ENCODE data around the gene POLR3H.

Gene POLR3H

GRCh38 chr22:41532908-41533825 is 11.1 kb downstream of the POLR3H start:
- peak; percentile 17 for DNase-seq

GRCh38 chr22:41531715-41532477 is 12.4 kb downstream of the POLR3H start:
- no peak for DNase-seq

GRCh38 chr22:41530890-41531714 is 13.2 kb downstream of the POLR3H start:
- DNase-seq: no peak

- DNase-seq: no peak
Observed at GRCh38 chr22:41528938-41529561, 15.2 kb downstream of the POLR3H start.

GRCh38 chr22:41528132-41528766 is 16.0 kb downstream of the POLR3H start:
- DNase-seq: no peak

- no peak for DNase-seq
Observed at GRCh38 chr22:41526830-41527799, 17.2 kb downstream of the POLR3H start.

GRCh38 chr22:41526226-41526829 is 17.9 kb downstream of the POLR3H start:
- DNase-seq: no peak

GRCh38 chr22:41525450-41526225 is 18.6 kb downstream of the POLR3H start:
- DNase-seq: no peak

GRCh38 chr22:41524809-41525449 is 19.3 kb downstream of the POLR3H start:
- no peak for DNase-seq

GRCh38 chr22:41524251-41524661 is 20.0 kb downstream of the POLR3H start:
- no peak for DNase-seq

- no peak for DNase-seq
Observed at GRCh38 chr22:41523464-41524221, 20.6 kb downstream of the POLR3H start.

- no peak for DNase-seq
Observed at GRCh38 chr22:41522813-41523212, 21.5 kb downstream of the POLR3H start.

GRCh38 chr22:41521126-41521525 is 23.1 kb downstream of the POLR3H start:
- no peak for DNase-seq

GRCh38 chr22:41518048-41518347 is 26.3 kb downstream of the POLR3H start:
- DNase-seq: no peak

- no peak for DNase-seq
Observed at GRCh38 chr22:41517172-41518047, 26.9 kb downstream of the POLR3H start.

- DNase-seq: no peak
Observed at GRCh38 chr22:41516462-41516861, 27.8 kb downstream of the POLR3H start.

GRCh38 chr22:41513391-41513790 is 30.9 kb downstream of the POLR3H start:
- DNase-seq: no peak

Measured in NCI-H526 treated with DMSO at 0.1 percent for 48 hours (cell line).